Right lobe of liver (tissue), 4 donors: ENCODE data around the gene TRIM34.

Experiments used
- POLR2A ChIP-seq: fragments of 450-650 bp; IDR thresholded peaks from one replicate; pipeline ENCODE4 v1.6.1; 2017; ENCODE audit warnings: antibody characterized with exemption, mild to moderate bottlenecking
- TF ChIP-seq, protein P1 (sequence below), 4 donors: fragments of 200-600 bp in 3 of 4; fragments of 450-650 bp in 1 of 4; IDR thresholded peaks; one replicate each; pipeline versions ENCODE4 v1.5.1 to v1.8.0; 2016 to 2022; ENCODE audit warnings: antibody characterized with exemption in 4 of 4, mild to moderate bottlenecking in 2 of 4
- donor health status: DM: no; HTN: no; CAD: no.
- donor health status: DM: no; HTN: no; CAD: no.
- donor health status: DM: no; HTN: yes; CAD: no.

DNA sequence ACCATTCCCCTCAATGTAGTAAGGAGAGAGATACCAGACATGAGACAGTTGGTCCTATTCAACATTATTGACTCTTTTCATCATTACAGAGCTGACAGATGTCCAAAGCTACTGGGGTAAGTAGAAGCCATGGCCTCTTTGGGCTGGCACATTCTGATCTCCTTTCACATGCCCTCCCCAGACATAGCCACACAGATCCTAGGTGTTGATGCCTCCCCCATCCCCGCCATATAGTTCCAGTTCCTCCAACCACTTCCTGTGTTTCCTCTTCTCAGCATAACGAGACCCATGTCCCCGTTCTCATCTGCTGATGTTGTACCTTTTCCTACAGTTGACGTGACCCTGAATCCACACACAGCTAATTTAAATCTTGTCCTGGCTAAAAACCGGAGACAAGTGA lies 14.4 kb upstream of the TRIM34 start:
- TF ChIP-seq, protein P1, sequence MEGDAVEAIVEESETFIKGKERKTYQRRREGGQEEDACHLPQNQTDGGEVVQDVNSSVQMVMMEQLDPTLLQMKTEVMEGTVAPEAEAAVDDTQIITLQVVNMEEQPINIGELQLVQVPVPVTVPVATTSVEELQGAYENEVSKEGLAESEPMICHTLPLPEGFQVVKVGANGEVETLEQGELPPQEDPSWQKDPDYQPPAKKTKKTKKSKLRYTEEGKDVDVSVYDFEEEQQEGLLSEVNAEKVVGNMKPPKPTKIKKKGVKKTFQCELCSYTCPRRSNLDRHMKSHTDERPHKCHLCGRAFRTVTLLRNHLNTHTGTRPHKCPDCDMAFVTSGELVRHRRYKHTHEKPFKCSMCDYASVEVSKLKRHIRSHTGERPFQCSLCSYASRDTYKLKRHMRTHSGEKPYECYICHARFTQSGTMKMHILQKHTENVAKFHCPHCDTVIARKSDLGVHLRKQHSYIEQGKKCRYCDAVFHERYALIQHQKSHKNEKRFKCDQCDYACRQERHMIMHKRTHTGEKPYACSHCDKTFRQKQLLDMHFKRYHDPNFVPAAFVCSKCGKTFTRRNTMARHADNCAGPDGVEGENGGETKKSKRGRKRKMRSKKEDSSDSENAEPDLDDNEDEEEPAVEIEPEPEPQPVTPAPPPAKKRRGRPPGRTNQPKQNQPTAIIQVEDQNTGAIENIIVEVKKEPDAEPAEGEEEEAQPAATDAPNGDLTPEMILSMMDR (IDR thresholded peaks at IDR 0.05) = no peak
- TF ChIP-seq POLR2A = no peak
